Measurements from ENCODE around the gene YTHDC2.

YTHDC2 gene

DNA sequence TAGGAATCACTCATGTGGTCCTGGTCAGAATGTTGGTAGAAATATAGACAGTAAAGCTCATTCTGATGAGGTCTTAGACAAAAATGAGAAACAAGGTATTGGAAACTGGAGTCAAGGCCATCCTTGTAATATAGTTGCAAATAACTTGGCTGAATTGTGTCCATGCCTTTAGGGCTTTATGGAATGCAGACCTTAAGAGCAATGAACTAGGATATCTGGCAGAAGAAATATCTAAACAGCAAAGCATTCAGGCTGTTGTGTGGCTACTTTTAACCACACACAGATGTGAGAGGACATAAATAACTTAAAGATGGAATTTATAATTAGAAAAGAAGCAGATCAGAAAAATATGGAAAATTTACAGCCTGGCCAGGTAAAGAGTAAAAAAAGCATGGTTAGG, 128.2 kb downstream of the YTHDC2 start:
- H3K4me3 ChIP-seq (ENCODE audit: low read length): no peak overlapping the region
- no peak for DNase-seq (ENCODE audit: low read depth)
- TF ChIP-seq, protein P1, sequence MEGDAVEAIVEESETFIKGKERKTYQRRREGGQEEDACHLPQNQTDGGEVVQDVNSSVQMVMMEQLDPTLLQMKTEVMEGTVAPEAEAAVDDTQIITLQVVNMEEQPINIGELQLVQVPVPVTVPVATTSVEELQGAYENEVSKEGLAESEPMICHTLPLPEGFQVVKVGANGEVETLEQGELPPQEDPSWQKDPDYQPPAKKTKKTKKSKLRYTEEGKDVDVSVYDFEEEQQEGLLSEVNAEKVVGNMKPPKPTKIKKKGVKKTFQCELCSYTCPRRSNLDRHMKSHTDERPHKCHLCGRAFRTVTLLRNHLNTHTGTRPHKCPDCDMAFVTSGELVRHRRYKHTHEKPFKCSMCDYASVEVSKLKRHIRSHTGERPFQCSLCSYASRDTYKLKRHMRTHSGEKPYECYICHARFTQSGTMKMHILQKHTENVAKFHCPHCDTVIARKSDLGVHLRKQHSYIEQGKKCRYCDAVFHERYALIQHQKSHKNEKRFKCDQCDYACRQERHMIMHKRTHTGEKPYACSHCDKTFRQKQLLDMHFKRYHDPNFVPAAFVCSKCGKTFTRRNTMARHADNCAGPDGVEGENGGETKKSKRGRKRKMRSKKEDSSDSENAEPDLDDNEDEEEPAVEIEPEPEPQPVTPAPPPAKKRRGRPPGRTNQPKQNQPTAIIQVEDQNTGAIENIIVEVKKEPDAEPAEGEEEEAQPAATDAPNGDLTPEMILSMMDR (conservative IDR thresholded peaks at IDR 0.05; ENCODE audit: low read length): no peak
